Activated naive CD8-positive, alpha-beta T cell treated with anti-CD3 and anti-CD28 coated beads, Interleukin-2, amount 50 U/mL, for 16 hours (primary cell): ENCODE measurements around the gene IMPA2.

ENCODE experiments used
- DNase-seq: peaks from one replicate; pipeline ENCODE4 v3.0.0-alpha.2; 2020; ENCODE audit warnings: low read depth, low spot score

The IMPA2 gene

DNA sequence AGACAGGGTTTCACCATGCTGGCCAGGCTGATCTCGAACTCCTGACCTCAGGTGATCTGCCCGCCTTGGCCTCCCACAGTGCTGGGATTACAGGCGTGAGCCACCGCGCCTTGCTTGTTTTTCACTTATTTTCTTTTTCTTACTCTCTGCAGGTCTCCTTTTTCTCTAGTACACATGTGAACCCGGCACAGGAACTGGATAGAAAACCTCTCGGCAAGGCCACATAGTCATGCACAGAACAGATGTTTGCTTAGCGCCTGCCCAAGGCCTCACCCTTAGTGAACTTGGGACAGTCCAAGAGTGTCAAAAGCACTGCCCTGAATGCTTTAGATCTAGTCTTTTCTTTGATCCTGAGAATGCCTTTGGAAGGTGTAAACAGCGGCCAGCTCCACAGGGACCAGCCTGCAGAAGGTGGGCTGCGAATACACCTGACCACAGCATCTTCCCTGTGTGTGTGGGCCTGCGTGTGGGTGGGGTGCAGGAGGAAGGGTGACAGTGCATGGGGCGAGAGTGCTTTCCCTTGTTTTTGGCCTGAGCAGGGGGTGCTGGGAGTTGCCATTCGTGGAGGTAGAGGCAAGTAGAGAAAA lies 27.0 kb downstream of the IMPA2 start:
- DNase-seq, result no peak

DNA sequence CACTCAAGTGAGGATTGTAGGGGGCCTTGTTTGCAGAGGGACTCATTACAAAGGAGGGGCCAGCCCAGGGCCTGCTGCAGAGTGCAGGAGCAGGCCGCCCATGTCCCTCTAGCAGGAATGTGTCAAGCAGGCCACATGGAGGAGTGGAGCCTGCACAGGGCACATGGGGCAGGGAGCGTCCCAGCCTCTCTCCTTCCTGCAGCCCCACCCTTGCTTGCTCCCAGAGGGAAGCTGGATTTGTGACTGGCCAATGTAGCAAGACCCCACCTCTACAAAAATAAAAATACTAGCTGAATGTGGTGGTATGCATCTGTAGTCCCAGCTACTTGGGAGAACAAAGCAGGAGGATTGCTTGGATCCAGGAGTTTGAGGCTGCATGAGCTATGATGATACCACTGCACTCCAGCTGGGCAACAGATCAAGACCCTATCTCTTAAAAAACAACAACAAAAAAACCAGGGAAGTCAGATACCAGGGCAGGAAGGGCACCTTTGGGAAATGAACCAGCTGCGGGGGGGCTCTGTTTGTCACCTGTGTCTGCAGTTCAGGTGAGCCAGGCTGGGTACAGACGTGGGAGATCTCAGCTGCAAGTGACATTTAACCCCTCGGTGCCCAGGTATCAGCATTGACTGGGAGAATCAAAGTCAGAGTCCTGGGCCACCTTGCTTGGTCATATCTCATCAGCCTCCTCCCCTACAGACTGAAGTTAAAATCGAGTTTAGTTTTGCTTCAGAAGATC lies 27.7 kb downstream of the IMPA2 start:
- DNase-seq, result no peak

DNA sequence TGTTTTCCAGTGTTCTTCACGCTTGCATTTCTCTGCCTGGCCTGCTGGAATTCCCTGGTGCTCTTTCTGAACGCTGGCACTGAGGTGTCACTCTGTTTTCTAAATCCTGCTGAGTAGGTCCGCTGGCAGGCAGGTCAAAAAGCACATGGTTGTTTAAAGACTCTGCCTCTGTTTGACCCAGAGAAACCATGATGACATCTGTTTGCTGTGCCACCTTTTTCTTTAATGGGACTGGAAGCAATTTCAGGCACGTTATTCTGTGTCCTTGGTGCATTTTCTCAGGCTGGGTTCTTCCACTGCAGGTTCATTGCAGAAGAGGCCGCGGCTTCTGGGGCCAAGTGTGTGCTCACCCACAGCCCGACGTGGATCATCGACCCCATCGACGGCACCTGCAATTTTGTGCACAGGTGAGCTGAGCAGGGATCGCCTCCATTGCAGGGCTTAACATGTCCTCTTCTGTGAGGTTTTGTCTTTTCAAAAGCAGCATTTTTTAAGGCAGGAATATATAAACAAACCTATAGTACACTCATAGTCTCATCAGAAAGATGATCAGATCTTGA lies 28.4 kb downstream of the IMPA2 start:
- no peak for DNase-seq

DNA sequence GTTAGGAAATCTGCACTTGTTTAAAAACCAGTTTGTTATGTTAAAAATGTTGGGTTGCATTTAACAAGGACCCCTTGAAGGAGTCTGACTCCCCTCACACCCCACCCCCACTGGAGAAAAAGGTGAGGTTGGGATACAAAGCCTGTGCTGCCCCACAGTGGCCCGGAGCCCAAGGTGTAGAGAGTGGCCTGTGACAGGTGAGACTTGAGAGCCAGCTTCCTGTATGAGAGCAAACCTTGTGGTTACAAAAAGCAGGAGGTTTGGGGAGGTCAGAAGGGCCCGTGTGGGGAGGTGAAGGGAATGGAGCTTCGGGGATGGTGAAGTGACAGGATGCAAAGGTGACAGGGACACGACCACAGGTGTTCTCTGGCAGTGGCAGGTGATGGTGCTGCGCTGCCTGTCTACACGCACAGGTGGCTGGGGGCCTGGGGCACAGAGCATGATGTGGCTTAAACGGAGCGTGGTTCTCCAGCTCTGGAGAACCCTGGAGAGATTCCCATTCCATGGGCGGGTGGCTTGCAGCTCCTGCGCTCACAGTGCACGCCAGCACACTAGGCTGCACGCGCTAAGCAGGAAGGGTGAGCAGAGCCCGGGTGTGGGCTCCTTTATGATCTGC lies 29.0 kb downstream of the IMPA2 start:
- no peak for DNase-seq

- no peak for DNase-seq
These were observed 30.1 kb downstream of the IMPA2 start for GRCh38 chr18:12011199-12011956.

GRCh38 chr18:12011957-12012549 lies 30.7 kb downstream of the IMPA2 start:
- no peak for DNase-seq

DNA sequence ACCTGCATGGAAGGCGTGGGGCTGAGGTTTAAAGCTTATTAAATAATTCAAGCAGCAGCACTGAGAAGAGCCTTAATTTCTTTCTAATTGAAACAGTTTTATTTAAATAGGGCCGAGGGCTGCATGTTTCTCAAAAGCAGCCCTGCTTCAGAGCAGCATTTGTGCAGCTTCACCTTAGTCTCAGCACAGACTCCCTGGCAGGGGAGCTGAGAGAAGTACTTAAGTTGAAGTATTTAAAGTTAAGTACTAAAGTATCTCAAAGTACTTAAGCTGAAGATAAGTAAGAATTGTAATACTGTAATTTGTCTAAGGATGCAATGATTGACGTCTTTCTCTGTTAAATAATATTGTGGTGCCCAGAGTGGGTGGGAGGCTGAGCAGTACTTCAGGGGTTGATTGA lies 31.4 kb downstream of the IMPA2 start:
- no peak for DNase-seq

- no peak for DNase-seq
These were observed 32.0 kb downstream of the IMPA2 start for GRCh38 chr18:12013186-12013916.

GRCh38 chr18:12014086-12014485 lies 32.8 kb downstream of the IMPA2 start:
- no peak for DNase-seq

- no peak for DNase-seq
These were observed 33.5 kb downstream of the IMPA2 start for GRCh38 chr18:12014521-12015415.

DNA sequence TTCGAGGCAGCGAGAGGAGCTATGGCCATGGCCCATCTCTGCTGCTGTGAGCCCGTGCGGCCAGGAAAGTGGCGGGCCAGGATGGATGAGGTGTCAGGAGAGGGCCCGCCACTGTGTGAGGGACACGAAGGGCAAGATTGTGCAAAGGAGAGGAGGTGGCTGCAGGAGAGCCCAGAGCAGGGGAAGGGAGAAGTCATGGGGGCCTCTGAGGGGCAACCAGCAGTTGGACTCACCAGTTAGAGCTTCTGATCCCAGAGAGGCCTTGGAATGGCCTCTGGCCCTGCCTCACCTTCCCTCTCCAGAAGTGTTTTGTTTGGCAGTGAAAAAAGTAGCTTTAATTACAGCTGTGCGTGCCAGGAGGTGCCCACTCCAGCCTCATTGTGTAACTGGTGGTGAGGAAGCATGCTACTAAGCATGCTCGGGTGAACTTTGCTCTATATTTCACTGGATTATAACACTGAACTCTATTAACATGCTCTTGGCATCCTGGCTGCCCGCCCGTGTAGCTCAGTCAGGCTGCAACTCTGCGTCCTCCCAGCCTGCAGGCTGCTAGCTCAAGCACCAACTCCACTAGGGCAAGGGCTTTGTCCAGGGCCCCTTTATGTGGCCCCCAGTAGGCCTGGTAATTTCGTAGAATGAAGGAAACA lies 34.2 kb downstream of the IMPA2 start:
- no peak for DNase-seq

GRCh38 chr18:12017081-12017480 lies 35.8 kb downstream of the IMPA2 start:
- no peak for DNase-seq

DNA sequence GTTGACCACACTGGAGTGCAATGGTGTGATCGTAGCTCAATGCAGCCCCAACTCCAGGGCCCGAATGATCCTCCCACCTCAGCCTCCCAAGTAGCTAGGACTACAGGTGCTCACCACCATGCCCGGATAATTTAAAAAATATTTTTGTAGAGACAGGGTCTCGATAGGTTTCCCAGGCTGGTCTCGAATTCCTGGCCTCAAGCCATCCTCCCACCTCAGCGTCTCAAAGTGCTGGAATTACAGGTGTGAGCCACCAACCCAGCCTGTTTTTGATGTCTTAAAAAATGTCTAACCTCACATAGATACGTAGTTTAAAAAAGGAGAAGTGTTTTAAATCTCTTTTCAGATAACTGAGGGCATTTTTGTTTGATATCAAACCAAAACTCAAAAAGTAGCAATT lies 37.6 kb downstream of the IMPA2 start:
- DNase-seq, result no peak

- no peak for DNase-seq
These were observed 39.8 kb downstream of the IMPA2 start for GRCh38 chr18:12021077-12021476.

DNA sequence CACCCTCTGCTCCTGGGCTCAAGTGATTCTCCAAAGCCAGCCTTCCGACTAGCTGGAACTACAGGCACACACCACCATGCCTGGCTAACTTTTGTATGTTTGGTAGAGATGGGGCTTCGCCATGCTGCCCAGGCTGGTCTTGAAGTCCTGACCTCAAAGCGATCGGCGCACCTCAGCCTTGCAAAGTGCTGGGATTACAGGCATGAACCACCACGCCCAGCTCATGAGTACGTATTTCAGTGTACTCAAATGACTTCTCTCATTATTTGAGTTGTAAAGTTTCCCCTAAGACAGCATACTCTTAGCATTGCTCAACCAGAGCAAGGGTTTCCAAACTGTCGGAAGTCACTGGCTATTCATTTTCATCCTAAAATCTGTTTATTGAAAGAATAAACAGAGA lies 40.3 kb downstream of the IMPA2 start:
- DNase-seq, result no peak

DNA sequence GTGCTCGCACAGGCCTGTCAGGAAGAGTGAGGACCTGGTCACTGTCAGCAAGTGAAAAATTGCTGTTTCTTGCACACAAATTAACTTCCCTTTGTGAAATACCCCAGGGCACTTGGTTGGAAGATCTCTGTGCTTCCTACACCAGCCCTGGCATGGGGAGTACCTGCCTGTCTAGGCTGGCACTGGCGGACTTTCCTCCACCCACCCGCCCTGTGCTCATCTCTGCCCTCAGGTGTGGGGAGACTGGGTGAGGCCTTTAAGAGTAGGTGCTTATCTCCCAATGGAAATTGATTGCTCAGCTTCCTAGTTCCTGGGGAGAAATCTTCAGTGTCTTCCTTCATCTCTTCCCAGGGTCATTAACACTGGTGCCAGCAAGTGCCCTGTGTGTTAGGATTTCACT lies 42.1 kb downstream of the IMPA2 start:
- DNase-seq, result no peak

DNA sequence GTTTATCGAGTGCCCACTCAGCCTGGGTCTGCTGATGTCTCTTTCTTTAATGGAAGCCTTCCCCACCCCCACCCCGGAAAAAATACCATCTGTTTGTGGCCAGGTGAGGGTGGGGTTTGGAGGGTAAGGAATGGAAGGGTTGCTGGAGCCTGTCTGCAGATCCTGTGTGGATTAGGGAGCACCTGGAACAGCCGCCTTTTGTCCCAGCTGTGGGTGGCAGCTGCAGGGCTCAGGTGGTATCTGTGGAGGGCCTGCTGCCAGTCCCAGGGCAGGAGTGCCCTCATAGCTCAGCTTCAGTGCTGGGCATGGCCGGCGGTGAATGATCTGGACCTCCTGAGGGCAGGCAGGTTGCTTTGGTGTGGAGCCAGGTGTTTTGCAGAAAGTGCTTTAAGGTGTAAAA lies 45.3 kb downstream of the IMPA2 start:
- no peak for DNase-seq

DNA sequence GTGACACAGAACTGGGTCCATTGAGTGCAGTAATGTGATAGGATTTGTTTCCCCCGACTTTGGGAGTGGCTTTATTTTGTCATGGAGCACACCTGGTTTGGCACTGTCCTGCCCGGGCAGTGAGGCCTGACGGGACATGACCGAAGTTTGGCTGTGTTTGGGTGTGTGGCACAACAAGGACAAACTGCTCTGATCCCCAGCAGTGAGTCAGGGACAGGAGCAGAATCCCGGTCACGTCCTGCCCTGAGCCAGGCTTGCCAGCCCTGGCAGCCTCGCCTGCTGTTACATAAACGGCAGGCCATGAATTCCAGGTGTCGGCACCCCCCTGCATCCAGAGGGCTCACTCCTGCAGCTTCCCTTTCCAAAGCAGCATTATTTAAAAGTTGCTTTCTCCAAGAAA lies 45.7 kb downstream of the IMPA2 start:
- DNase-seq, result no peak

GRCh38 chr18:12027480-12027879 lies 46.2 kb downstream of the IMPA2 start:
- no peak for DNase-seq
